K562 (cell line): ENCODE measurements around the gene ARHGDIA.

Experiments used
- ATF2 ChIP-seq: sonication (generic); formaldehyde crosslinking; IDR thresholded peaks from 2 replicates; pipeline ENCODE4 v1.8.1; 2022; ENCODE audit warnings: missing genetic modification reagents
- CCNT2 ChIP-seq: IDR thresholded peaks from 2 replicates; pipeline ENCODE4 v1.6.1; 2011; ENCODE audit warnings: borderline replicate concordance, low read depth, mild to moderate bottlenecking, moderate library complexity, mixed read lengths, low read length; ENCODE audit not compliant: insufficient read length; ENCODE audit errors: extremely low read depth
- CTCF ChIP-seq, 3 experiments: IDR thresholded peaks in 2 of 3; conservative IDR thresholded peaks in 1 of 3; 2 replicates each; pipeline ENCODE4 v1.5.1; 2011 to 2012; ENCODE audit warnings: low read length in 3 of 3, mild to moderate bottlenecking in 3 of 3, control low read depth in 2 of 3, improper control_type of control experiment in 1 of 3, inconsistent platforms in 1 of 3, low read depth in 1 of 3, mixed read lengths in 1 of 3, moderate library complexity in 1 of 3; ENCODE audit not compliant: insufficient read depth in 2 of 3
- FOSL1 ChIP-seq: fragments of 200-800 bp; sonication (Bioruptor generic); conservative IDR thresholded peaks from 2 replicates; pipeline ENCODE4 v1.6.1; 2016; ENCODE audit warnings: missing genetic modification characterization, missing compliant biosample characterization
- HDAC8 ChIP-seq: fragments of 450-650 bp; IDR thresholded peaks from 2 replicates; pipeline ENCODE4 v1.6.1; 2016; ENCODE audit warnings: mild to moderate bottlenecking, missing genetic modification characterization, moderate library complexity, missing compliant biosample characterization
- HNRNPLL ChIP-seq: fragments of 200-400 bp; formaldehyde crosslinking; IDR thresholded peaks from 2 replicates; pipeline ENCODE4 v1.6.1; 2017; ENCODE audit warnings: low read length, low read depth, mild to moderate bottlenecking; ENCODE audit not compliant: poor library complexity, severe bottlenecking
- OTX1 ChIP-seq: fragments of 450-650 bp; formaldehyde crosslinking; IDR thresholded peaks from 2 replicates; pipeline ENCODE4 v1.4.0; 2022; ENCODE audit warnings: mild to moderate bottlenecking
- POLR2A ChIP-seq: fragments of 450-650 bp; conservative IDR thresholded peaks from 2 replicates; pipeline ENCODE4 v1.6.1; 2016
- SREBF2 ChIP-seq: sonication (generic); formaldehyde crosslinking; IDR thresholded peaks from 2 replicates; pipeline ENCODE4 v1.4.0; 2020; ENCODE audit warnings: mild to moderate bottlenecking, missing genetic modification reagents
- ZNF12 ChIP-seq: sonication (generic); formaldehyde crosslinking; IDR thresholded peaks from 2 replicates; pipeline ENCODE4 v1.4.0; 2020; ENCODE audit warnings: mild to moderate bottlenecking, missing genetic modification reagents
- ZNF146 ChIP-seq: IDR thresholded peaks from one replicate; pipeline ENCODE4 v1.6.1; 2018; ENCODE audit warnings: missing compliant biosample characterization; ENCODE audit not compliant: unreplicated experiment
- ZSCAN29 ChIP-seq: fragments of 450-650 bp; IDR thresholded peaks from 2 replicates; pipeline ENCODE4 v1.6.1; 2017
- TF ChIP-seq, protein P1 (sequence below): fragments of 450-650 bp; IDR thresholded peaks from 2 replicates; pipeline ENCODE4 v1.7.1; 2018; ENCODE audit warnings: mild to moderate bottlenecking, low read depth; ENCODE audit not compliant: partially characterized antibody
- TF ChIP-seq, protein P2 (sequence below): fragments of 150-350 bp; IDR thresholded peaks from 2 replicates; pipeline ENCODE4 v1.6.1; 2014; ENCODE audit warnings: low read depth, mild to moderate bottlenecking, low read length, borderline replicate concordance

DNA sequence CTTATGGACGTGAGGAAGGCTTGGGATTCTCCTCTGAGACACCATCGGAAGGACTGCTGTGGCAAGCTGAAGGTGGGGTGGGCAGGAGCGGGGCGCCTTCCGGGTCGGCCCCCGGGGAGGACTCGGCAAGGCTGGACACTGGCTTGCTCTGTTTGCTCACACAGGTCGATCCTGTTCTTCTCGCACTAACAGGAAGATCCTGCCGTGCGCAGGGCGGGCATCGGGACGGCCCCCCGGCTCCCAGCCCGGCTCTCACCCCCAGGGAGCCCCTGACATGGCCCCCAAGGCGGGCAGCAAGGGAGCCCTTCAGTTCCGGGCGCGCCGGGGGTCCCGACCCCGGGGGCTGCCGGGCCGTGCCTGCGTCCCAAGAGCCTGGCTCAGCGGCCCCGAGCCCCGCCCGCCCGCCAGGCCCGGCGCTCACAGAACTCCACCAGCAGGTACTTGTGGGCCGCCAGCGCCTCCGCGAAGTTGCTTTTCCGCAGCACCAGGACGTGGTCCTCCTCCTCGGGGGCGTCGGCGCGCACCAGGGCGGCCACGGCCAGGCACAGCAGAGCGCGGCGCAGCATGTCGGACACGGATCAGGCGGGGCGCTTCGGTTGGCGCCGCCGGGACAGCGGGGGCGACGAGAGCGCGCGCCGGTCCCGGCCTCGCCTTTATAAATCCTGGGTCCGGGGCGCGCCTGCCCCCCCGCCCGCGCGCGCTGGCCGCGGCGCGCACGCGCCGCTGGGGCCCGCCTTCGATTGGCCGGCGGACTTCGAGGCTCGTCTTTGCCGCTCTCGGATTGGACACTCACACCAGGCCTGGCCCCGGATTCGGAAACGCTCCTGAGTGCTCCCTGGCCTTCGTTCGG, 11.0 kb downstream of the ARHGDIA start, which contains the start of gene P4HB:
- TF ChIP-seq, protein P1, sequence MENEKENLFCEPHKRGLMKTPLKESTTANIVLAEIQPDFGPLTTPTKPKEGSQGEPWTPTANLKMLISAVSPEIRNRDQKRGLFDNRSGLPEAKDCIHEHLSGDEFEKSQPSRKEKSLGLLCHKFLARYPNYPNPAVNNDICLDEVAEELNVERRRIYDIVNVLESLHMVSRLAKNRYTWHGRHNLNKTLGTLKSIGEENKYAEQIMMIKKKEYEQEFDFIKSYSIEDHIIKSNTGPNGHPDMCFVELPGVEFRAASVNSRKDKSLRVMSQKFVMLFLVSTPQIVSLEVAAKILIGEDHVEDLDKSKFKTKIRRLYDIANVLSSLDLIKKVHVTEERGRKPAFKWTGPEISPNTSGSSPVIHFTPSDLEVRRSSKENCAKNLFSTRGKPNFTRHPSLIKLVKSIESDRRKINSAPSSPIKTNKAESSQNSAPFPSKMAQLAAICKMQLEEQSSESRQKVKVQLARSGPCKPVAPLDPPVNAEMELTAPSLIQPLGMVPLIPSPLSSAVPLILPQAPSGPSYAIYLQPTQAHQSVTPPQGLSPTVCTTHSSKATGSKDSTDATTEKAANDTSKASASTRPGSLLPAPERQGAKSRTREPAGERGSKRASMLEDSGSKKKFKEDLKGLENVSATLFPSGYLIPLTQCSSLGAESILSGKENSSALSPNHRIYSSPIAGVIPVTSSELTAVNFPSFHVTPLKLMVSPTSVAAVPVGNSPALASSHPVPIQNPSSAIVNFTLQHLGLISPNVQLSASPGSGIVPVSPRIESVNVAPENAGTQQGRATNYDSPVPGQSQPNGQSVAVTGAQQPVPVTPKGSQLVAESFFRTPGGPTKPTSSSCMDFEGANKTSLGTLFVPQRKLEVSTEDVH: no peak
- TF ChIP-seq CCNT2 (peak; percentile 82), POLR2A (peak; percentile 54), ZSCAN29 (no peak; the same call in 1 of the 2 replicates), CTCF (IDR thresholded peaks at IDR 0.05 in 2 of 3, conservative IDR thresholded peaks at IDR 0.05 in 1 of 3; ENCODE audit: insufficient read depth in 2 of 3, low read depth in 1 of 3, low read length in 3 of 3) (no peak), FOSL1 (tag) (no peak), ZNF146 (CRISPR knock-in tag) (no peak), ATF2 (no peak), ZNF12 (CRISPR knock-in tag) (peak; percentile 68; the same call in 1 of the 2 replicates), HDAC8 (tag) (no peak; the same call in 1 of the 2 replicates), OTX1 (CRISPR knock-in tag) (no peak), SREBF2 (no peak), HNRNPLL (peak; percentile 6)
- TF ChIP-seq, protein P2, sequence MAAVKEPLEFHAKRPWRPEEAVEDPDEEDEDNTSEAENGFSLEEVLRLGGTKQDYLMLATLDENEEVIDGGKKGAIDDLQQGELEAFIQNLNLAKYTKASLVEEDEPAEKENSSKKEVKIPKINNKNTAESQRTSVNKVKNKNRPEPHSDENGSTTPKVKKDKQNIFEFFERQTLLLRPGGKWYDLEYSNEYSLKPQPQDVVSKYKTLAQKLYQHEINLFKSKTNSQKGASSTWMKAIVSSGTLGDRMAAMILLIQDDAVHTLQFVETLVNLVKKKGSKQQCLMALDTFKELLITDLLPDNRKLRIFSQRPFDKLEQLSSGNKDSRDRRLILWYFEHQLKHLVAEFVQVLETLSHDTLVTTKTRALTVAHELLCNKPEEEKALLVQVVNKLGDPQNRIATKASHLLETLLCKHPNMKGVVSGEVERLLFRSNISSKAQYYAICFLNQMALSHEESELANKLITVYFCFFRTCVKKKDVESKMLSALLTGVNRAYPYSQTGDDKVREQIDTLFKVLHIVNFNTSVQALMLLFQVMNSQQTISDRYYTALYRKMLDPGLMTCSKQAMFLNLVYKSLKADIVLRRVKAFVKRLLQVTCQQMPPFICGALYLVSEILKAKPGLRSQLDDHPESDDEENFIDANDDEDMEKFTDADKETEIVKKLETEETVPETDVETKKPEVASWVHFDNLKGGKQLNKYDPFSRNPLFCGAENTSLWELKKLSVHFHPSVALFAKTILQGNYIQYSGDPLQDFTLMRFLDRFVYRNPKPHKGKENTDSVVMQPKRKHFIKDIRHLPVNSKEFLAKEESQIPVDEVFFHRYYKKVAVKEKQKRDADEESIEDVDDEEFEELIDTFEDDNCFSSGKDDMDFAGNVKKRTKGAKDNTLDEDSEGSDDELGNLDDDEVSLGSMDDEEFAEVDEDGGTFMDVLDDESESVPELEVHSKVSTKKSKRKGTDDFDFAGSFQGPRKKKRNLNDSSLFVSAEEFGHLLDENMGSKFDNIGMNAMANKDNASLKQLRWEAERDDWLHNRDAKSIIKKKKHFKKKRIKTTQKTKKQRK: no peak
